ENCODE results near the gene CDC42EP2.

The CDC42EP2 gene

GRCh38 chr11:65297026-65297672, 17.5 kb upstream of the CDC42EP2 start:
- no peak for DNase-seq (ENCODE audit: low read depth in 2 of 2)

GRCh38 chr11:65298131-65298535, 16.5 kb upstream of the CDC42EP2 start:
- DNase-seq (ENCODE audit: low read depth in 2 of 2) = no peak

GRCh38 chr11:65298655-65299179, 15.9 kb upstream of the CDC42EP2 start:
- DNase-seq (ENCODE audit: low read depth in 2 of 2) = no peak

GRCh38 chr11:65300621-65301275, 13.9 kb upstream of the CDC42EP2 start:
- DNase-seq (ENCODE audit: low read depth in 2 of 2) = no peak

- no peak for DNase-seq (ENCODE audit: low read depth in 2 of 2)
Measured at GRCh38 chr11:65301491-65302329, 13.0 kb upstream of the CDC42EP2 start.

GRCh38 chr11:65303555-65303954, 11.1 kb upstream of the CDC42EP2 start:
- DNase-seq (ENCODE audit: low read depth in 2 of 2) = no peak

- no peak for DNase-seq (ENCODE audit: low read depth in 2 of 2)
Measured at GRCh38 chr11:65304110-65304509, 10.6 kb upstream of the CDC42EP2 start.

- DNase-seq (ENCODE audit: low read depth in 2 of 2) = no peak
Measured at GRCh38 chr11:65304613-65305012, 10.1 kb upstream of the CDC42EP2 start.

- DNase-seq (ENCODE audit: low read depth in 2 of 2) = no peak
Measured at GRCh38 chr11:65305501-65306268, 9.0 kb upstream of the CDC42EP2 start.

GRCh38 chr11:65307298-65308229, 7.1 kb upstream of the CDC42EP2 start:
- DNase-seq (ENCODE audit: low read depth in 2 of 2) = no peak

GRCh38 chr11:65308281-65308891, 6.3 kb upstream of the CDC42EP2 start:
- DNase-seq (ENCODE audit: low read depth in 2 of 2) = no peak

- DNase-seq (ENCODE audit: low read depth in 2 of 2) = no peak
Measured at GRCh38 chr11:65309006-65309405, 5.7 kb upstream of the CDC42EP2 start.

- no peak for DNase-seq (ENCODE audit: low read depth in 2 of 2)
Measured at GRCh38 chr11:65310215-65310614, 4.5 kb upstream of the CDC42EP2 start.

GRCh38 chr11:65310736-65311135, 3.9 kb upstream of the CDC42EP2 start:
- no peak for DNase-seq (ENCODE audit: low read depth in 2 of 2)

GRCh38 chr11:65311170-65311678, 3.4 kb upstream of the CDC42EP2 start:
- DNase-seq (ENCODE audit: low read depth in 2 of 2) = no peak

GRCh38 chr11:65315204-65315865, 669 bp downstream of the CDC42EP2 start:
- DNase-seq (ENCODE audit: low read depth in 2 of 2) = peak; percentile 74 to 81

GRCh38 chr11:65315866-65316226, 1.2 kb downstream of the CDC42EP2 start:
- DNase-seq (ENCODE audit: low read depth in 2 of 2) = no peak

GRCh38 chr11:65316227-65317024, 1.8 kb downstream of the CDC42EP2 start:
- no peak for DNase-seq (ENCODE audit: low read depth in 2 of 2)

All from stimulated activated CD4-positive, alpha-beta T cell treated with anti-CD3 and anti-CD28 coated beads, Interleukin-4, amount 100 ng/mL, for 48 hours (primary cell).